Measurements from ENCODE around the gene CAND2.
"Not testable (repeated sequence)": the region's sequence is repeated elsewhere in the genome, so short reads cannot be mapped to it uniquely, and the experiment has no call there.

The CAND2 gene

GRCh38 chr3:12866836-12867235, 70.4 kb downstream of the CAND2 start:
- DNase-seq, result no peak

DNA sequence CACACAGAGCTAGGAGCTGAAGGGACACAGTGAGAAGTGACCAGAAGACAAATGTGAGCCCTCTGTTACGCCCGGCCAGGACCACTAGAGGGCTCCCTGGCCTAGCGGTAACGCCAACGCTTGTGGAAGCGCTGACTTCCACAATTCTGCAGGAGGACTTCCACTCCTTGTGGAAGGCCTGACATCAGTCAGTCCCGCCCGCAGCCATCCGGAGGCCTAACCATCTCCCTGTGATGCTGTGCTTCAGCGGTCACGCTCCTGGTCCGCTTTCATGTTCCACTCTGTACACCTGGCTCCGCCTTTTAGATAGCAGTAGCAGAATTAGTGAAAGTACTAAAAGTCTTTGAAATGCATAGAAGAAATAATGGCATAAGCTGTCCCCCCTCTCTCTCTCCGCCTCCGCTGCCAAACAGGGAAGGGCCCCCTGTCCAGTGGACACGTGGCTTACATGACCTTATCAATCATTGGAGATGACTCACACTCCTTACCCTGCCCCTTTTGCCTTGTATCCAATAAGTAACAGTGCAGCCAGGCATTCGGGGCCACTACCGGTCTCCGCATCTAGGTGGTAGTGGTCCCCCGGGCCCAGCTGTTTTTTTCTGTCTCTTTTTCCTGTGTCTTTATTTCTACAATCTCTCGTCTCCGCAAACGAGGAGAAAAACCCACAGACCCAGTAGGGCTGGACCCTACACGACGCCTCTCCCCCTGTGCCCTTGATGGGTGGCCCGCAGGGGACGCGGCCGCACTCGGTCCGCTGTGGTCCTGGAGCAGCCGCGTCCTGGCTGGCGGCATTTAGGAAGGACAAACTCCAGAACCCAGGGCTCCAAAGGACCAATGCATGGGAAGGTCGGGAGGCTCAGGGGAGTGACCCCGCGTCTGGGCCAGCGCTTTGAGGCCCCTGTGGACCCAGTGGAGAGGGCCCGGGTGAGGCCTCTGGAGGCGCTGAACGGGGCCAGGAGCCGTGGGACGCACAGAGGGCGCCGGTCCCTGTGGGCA, 71.9 kb downstream of the CAND2 start:
- peak; percentile 86 for DNase-seq

DNA sequence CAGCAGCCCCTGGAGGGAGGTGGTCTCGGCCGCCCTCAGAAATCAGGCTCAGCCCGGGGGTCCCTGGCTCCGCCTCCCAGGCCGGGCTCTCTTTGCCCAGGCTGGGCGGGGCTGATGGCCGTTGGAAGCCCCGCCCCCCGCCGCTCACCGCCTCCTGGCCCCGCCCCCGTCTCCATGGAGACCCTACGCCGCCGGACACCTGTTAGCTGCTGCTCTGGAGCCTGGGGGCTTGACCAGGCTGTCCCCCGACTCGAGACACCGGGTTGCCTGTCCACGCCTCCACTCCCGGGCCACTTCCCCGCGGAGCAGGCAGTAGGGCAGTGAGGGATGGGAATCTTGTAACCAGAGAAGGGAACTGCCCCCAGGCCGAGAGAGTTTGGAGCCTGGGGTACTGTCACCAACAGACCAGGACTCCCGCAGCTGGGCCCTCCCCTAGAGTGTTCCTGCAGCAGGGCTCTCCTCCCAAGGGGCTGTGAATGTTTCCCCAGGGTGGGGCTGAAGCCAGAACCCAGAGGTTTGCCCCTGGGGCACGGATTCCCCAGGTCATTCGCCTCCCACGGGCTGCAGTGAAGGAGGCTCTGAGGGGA, 72.6 kb downstream of the CAND2 start:
- DNase-seq, result no peak

DNA sequence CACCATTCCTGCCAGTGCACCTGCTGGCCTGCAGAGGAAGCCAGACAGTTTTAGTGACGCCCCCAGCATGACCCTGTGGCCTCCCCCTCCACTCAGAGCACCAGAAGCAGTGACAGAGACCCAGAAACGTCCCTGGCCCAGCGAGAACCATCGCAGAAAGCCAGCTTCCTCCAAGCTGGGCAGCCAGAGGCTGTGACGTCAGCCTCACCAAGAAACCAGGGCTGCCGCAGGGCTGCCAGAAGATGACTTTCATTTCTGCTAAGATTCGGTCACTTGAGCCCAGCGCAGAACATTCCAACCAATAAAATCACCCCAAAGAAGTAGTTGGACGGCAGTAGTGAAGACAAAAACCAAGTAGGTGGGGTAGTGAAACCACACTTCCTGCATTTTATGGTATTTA, 74.5 kb downstream of the CAND2 start:
- no peak for DNase-seq

GRCh38 chr3:12871404-12871983, 75.0 kb downstream of the CAND2 start:
- no peak for DNase-seq

GRCh38 chr3:12875857-12876836, 79.7 kb downstream of the CAND2 start:
- DNase-seq, result no peak

- DNase-seq, result no peak
Measured at GRCh38 chr3:12877040-12877439, 80.6 kb downstream of the CAND2 start.

DNA sequence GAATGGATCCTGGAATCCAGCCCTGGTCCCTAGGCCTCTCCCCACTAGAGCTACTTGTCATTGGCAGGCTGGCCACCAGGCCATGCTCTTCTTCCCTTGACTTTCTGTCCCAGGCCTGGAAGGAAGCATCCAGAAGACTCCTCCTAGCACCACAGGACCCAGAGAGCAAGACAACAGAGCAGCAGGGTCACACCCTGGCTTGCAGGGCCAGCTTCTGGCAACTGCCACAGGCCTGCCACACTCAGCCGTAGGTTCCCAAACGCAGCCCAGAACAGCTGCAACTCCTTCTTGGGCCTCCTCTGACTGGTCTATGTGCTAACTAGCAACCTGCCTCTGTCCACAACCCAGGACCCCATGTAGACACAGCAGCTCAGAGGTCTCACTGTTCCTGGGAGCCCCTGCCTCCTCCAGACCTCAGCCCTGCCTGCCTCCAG, 81.7 kb downstream of the CAND2 start:
- no peak for DNase-seq

DNA sequence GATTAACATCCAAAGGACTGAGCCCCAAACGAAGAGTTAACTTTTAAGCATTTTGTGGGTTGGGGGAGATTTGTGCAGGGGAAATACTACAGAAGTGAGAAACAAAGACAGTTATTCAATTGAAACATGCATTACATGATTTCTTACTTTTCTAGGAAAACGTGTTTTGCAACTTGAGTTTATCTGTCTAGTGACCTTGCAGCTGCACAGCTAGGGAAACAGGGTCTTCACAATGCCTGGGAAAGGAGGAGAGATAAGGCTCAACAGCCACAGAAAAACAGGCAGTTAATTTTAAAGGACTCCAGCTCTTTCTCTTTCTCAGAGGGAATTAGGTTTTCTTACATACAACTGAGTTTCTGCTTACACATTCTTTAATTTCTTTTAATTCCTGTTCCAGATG, 82.3 kb downstream of the CAND2 start:
- not testable (repeated sequence) for DNase-seq

GRCh38 chr3:12879191-12879815, 82.8 kb downstream of the CAND2 start:
- DNase-seq, result peak; percentile 75

- DNase-seq, result not testable (repeated sequence)
Measured at GRCh38 chr3:12881858-12882257, 85.4 kb downstream of the CAND2 start.

DNA sequence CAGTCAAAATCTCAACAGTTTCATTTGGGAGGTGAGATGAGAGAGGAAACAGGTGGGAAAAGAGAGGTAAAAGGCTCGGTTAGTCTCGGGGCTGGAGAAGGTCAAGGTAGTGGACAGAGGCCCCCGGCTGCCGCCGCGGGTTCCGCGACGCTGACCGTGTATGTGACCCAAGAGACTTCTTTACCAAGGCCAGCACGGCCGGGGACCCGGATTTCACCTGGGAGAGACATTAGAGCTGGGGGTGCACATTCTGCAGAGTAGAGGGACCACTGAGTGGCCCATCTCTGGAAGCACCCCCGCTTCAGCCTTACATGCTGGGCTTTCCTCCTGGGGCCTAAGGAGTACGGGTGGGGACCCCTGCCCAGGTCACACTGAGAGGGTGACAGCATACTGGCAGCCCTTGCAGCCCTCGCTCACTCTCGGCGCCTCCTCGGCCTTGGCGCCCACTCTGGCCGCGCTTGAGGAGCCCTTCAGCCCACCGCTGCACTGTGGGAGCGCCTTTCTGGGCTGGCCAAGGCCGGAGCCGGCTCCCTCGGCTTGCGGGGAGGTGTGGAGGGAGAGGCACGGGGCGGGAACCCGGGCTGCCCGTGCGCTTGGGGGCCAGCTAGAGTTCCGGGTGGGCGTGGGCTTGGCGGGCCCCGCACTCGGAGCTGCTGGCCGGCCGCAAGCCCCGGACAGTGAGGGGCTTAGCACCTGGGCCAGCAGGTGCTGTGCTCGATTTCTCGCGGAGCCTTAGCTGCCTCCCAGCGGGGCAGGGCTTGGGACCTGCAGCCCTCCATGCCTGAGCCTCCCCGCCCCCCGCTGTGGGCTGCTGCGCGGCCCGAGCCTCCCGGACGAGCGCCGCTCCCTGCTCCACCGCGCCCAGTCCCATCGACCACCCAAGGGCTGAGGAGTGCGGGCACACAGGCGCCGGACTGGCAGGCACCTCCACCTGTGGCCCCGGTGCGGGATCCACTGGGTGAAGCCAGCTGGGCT, 86.1 kb downstream of the CAND2 start:
- no peak for DNase-seq

DNA sequence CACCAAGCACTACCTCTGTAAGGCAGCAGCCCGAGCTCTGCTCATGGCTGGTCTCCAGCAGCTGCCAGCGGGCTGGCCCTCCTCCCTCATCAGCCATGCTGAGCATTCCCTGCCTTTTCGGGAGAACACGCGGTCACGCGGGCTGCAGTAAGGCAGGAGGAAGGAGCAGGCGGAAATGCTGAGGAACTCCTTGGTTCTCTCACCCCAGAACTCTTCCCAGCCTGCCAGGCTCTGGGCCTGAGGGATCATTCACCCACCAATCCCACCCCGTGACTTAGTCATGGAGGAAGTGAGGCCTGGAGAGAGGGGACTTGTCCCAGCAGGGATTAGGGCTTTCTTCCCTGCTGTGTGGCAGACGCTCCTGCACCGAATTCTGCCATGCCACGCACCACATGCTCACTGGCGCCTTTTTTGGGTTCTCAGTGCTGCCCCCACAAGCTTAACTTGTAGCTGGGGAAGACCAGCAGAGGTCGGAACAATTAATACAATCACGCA, 87.8 kb downstream of the CAND2 start:
- DNase-seq, result peak; percentile 66
